HG03558 (cell line): ENCODE results near the gene CDX2.
"Not testable (repeated sequence)": the region's sequence is repeated elsewhere in the genome, so short reads cannot be mapped to it uniquely, and the experiment has no call there.

Experiments used
- ATAC-seq: cut with Tn5 transposase; IDR thresholded peaks from one replicate; pipeline ENCODE4 v1.9.1; 2021; ENCODE audit warnings: moderate number of reproducible peaks; ENCODE audit not compliant: unreplicated experiment; ENCODE audit errors: extremely low read depth

The CDX2 gene

GRCh38 chr13:27965740-27966640 lies 3.1 kb downstream of the CDX2 start:
- ATAC-seq = no peak

GRCh38 chr13:27965343-27965739 lies 3.8 kb downstream of the CDX2 start:
- ATAC-seq = no peak

DNA sequence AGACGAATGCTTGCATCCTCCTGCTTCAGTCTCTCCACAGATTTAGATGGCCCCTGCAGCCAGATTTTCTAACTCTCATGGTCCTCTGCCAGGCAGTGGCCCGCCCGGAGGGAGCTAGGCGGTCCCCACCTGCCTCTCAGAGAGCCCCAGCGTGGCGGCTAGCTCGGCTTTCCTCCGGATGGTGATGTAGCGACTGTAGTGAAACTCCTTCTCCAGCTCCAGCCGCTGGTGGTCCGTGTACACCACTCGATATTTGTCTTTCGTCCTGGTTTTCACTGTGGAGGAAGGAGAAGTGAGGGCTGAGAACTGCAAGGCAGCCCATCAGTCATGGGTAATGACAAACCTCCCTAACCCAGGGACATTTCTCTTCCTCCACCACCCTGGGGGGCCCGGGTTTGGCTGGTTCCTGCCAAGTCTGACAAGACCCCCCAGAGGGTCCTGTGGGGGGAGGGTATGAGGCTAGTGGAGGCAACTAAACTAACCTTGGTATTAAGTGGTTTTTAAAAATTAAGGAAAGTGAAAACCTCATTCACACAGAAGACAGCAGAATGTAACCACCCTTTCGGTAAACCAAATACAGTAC lies 4.3 kb downstream of the CDX2 start:
- no peak for ATAC-seq

GRCh38 chr13:27964206-27964605 lies 4.9 kb downstream of the CDX2 start:
- ATAC-seq = not testable (repeated sequence)

DNA sequence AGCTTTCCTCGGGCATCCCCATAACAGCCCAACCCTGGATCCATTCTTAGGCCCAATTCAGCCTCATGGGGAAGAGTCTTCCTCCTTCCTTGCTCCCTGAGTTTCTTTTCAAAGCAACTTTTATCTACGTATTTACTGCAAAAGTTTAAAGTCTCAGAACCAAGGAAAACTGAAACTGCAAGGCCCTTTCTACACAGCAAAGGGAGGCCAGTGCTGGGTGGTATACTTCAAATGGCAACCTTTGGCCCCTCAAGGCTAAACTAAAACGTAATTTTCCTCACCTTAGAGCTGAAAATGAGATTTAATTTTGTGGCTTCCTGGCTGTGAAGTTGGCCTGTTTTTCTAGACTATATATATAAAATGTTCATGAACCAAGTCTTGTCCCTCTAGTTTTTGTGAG lies 5.6 kb downstream of the CDX2 start:
- no peak for ATAC-seq

DNA sequence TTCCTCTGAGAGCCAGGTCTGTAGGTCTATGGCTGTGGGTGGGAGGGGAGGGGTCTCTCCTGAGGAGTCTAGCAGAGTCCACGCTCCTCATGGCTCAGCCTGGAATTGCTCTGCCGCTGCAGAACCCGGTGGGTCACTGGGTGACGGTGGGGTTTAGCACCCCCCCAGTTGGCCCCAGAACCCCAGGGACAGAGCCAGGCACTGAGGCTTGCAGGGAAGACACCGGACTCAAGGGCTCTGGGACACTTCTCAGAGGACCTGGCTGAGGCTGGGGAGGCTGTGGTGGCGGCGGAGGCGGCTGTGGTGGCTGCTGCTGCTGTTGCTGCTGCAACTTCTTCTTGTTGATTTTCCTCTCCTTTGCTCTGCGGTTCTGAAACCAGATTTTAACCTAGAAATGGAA lies 6.1 kb downstream of the CDX2 start:
- ATAC-seq = no peak

- ATAC-seq = no peak
These were observed 6.8 kb downstream of the CDX2 start for GRCh38 chr13:27962128-27962841.

DNA sequence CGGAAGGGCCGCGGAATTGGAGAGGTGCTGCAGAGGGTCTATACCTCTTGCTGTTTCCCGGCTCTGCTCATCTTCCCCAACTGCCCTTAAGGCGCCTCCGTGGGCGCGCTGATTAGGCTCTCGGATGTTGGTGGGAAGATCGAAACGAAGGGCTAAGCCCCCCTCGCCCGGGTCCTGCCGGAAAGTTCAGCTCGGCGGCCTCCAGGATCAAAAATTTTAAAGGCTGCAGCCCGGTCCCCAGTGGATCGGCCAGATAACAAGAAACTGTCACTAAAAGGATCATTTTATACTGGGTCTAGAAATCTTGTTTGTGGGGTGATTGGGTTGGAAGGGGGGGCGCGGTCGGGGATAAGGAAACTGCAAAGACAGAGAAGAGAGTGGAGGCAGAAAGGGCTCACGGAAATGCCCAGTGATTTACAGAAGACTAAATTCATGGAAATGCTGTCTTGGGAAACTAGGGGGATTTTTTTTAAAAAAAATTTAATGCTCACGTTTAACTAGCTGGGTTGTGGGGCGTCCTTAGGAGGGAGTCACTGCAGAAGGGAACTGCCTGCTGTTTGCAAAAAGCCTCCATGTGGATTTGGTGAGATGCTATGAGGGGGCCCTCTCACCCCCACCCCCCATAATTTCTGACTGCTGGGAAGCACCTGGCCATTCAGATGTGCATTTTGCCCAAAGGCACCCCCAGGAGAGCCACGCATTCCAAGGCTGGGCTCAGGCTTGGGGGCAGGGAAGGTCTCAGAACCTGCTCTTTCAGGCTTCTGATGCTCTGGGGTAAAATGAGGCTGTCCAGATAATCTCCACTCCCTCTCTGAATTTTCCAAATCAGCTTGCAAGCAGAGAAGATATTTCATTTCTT lies 7.7 kb downstream of the CDX2 start:
- ATAC-seq = no peak

GRCh38 chr13:27960362-27961226 lies 8.5 kb downstream of the CDX2 start:
- no peak for ATAC-seq

- no peak for ATAC-seq
These were observed 9.1 kb downstream of the CDX2 start for GRCh38 chr13:27959976-27960361.

DNA sequence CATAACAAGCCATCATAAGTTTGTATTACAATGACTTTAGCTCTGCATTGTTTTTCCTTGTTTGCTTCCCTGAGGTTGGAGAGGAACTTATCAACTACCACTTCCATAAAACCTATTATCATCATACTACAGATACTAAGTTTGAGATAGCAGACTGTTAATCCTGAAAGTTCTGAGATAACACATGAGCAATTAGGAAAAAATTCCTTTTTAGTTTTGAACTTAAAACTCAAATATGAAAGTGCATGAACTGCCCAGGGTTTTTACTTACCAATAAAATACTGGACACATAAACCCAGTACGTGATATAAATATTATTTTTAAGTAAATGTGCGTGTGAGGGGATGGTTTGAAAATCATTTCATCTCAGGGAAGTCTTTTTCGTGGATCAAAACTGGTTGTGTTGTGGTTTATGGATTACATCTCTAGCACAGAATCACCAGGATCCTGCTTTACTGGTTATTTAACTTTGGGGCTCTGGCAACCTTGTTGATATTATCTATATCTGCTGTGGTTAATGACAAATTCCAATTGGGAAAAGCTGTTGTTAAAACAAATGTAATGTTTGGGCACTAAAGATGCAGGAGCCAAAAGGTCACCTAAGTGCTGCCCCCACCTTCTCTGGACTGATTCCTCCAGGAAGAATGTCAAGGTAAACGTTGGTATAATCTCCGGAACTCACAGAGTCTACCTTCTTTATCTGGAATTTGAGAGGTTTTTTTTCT lies 12.4 kb downstream of the CDX2 start:
- no peak for ATAC-seq

GRCh38 chr13:27955014-27955591 lies 14.0 kb downstream of the CDX2 start:
- ATAC-seq = no peak

DNA sequence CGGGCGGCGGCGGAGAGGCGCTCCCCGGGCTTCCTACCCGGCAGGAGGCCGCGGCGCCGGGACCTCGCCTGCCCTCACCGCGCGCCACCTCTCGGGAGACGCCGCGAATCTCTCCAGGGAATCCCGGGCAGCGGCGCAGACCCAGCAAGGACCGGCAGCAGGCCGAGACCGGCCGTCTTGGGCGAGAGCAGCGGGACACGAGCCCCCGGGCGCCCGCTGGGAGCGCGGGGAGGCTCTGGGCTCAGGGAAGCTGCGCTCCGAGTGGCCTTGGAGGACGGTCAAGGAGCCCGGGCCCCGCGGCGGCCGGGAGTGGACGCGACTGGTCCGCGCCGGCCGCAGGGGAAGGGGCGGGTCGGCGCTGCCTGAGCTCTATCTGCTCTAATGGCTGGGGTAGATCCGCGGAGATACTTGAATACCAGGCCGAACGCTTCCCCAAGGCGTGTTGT lies 14.7 kb downstream of the CDX2 start:
- ATAC-seq = no peak

DNA sequence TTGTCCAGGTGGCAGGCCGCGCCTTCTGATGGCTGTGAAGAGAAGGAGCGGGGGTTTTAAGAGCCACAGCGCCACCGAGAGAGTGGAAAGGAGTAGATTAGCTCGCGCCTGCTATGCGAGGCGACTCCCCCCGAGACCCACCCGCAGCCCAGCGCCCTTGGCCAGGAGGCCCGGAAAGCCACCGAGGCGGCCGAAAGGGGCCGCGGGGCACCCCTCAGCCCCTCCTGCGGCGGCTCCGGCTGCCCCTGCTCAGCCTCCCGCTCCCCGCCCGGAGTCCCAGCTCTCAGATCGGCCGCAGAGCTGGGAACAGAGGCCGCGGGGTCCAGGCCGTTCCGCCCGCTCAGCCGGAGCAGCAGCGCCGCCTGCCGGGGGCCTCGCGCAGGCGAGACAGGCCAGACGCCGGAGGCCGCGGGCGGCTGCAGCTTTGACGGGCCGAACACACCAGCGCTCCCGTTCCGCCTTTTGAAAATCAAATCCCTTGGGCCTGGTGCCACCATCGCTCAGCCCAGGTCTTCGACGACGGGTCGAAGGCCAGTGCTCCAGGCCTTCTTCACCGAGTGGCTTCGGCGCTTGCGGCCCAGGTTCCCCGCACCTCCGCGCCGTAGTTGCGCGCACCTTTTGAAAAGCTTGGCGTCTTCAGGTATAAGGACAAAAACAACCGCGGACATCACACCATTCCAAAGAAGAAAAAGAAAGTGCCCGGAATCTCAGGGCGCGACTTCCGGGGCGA lies 15.3 kb downstream of the CDX2 start:
- ATAC-seq = no peak

DNA sequence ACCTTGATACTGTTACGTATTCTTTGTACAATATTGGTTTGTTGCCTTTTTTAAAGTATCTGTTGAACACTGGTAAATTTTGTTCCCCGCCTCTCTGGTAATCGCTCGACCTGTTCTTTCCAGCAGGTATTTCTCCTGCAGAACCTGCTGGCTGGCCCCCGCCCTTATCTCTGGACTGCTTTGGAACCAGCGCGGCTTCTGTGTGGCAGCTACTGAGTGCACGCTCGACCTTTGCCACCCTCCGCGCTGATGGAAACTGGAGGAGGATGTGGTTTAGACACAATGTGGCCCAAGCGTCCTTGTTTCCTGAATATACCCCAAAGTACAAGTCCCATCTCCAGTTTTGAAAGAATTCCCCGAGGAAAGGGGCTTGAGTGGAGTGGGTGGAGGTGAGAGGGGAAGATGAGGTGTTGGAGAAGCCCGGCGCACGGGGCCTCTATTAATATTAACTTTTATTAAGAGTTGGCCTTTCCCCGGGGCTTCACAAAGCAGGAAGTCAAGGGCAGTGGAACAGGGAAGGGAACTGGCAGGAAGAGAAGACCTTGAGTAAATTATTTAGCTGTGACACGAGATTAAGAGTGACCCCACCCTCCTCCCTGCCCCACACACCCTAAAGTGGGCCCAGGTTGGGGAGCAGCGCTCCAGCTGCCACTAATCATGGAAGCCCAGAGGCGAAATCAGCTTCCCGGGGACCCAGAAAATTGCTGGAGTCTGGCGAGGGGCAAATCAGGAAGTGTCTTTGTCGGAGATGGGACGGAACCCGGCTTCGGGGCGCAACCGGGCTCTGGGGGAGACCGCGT lies 16.0 kb downstream of the CDX2 start:
- ATAC-seq = no peak

DNA sequence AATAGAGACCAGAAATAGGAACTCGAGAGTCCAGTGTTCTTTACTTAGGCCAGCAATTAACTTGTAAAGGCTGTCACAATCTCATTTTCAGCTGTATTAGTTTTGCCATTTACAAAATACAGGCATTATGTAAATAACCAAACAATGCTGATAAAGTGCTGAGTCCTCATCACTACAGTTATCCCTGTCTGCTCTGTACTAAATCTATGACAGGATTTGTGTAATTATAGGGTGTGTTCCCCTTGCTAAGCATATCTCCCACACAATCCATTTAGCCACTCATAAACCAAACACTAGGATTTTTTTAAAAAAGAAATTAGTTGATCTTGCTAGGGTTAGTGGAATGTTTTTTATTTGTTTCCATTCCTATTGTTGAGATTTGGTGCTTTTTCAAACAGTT lies 26.1 kb downstream of the CDX2 start:
- no peak for ATAC-seq
